RWPE2 (cell line): Measurements from ENCODE around the gene SLAIN2.
A peak's percentile ranks its signal among the peaks of the same experiment; 100 is the strongest.

Source experiments
- ATAC-seq: fragments of 200-7000 bp; cut with Tn5 transposase; 3 replicates; pipeline ENCODE4 v1.9.1; 2021; ENCODE audit warnings: low read depth
- DNase-seq: peaks from one replicate; pipeline ENCODE4 v3.0.0-alpha.2; 2020; ENCODE audit warnings: low spot score
- H3K27ac ChIP-seq: fragments of 450-650 bp; 2 replicates; pipeline ENCODE4 v1.5.1; 2017; ENCODE audit warnings: mild to moderate bottlenecking; ENCODE audit not compliant: poor library complexity, severe bottlenecking
- H3K27me3 ChIP-seq: fragments of 250-450 bp; sonication (Bioruptor Pico); 2 replicates; pipeline ENCODE4 v1.5.1; 2021; ENCODE audit warnings: mild to moderate bottlenecking, moderate library complexity; ENCODE audit not compliant: insufficient read depth, poor library complexity, severe bottlenecking
- H3K36me3 ChIP-seq: fragments of 250-450 bp; sonication (Bioruptor Pico); 2 replicates; pipeline ENCODE4 v1.5.1; 2020; ENCODE audit warnings: low read depth, mild to moderate bottlenecking, moderate library complexity
- H3K4me1 ChIP-seq: fragments of 250-450 bp; sonication (Bioruptor Pico); 2 replicates; pipeline ENCODE4 v1.5.1; 2021; ENCODE audit warnings: mild to moderate bottlenecking, moderate library complexity; ENCODE audit not compliant: insufficient read depth, poor library complexity, severe bottlenecking
- H3K4me3 ChIP-seq: fragments of 250-450 bp; sonication (Bioruptor Pico); 2 replicates; pipeline ENCODE4 v1.5.1; 2021; ENCODE audit warnings: mild to moderate bottlenecking, moderate library complexity; ENCODE audit not compliant: severe bottlenecking
- H3K9me3 ChIP-seq: fragments of 250-450 bp; sonication (Bioruptor Pico); 2 replicates; pipeline ENCODE4 v1.5.1; 2021; ENCODE audit warnings: mild to moderate bottlenecking, moderate library complexity; ENCODE audit not compliant: severe bottlenecking
- CTCF ChIP-seq: fragments of 450-650 bp; IDR thresholded peaks from one replicate; pipeline ENCODE4 v1.5.1; 2017; ENCODE audit warnings: mild to moderate bottlenecking, moderate library complexity; ENCODE audit not compliant: poor library complexity, severe bottlenecking

Gene SLAIN2

DNA sequence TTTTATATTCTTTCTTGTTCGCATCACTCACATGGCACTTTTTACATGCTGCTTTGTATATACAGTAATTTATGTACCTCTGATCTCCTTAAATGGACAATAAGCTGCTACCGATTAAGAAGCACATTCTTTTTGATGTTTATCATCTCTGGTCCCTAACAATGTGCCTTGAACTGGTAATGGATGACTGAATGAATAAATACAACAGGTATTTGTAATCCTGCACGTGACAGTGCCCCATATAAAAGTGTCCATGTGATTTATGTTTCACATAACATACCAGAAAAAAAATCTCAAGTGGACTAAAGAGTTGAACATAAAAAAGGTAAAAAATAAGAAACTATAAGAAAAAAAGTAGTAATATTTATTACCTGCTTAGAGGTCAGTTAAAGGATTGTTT, 7.7 kb upstream of the SLAIN2 start:
- no peaks in the 10 kb centered on the region for H3K9me3 ChIP-seq
- H3K4me1 ChIP-seq = peaks cover 67% of the 10 kb centered on the region
- TF ChIP-seq CTCF = no peak
- DNase-seq = no peak
- no peaks in the 10 kb centered on the region for H3K27me3 ChIP-seq
- no peak; the same call in 2 of the 3 replicates for ATAC-seq
- H3K36me3 ChIP-seq = no peaks in the 10 kb centered on the region
- peak overlapping the region; percentile 58 for H3K27ac ChIP-seq
- no peak overlapping the region for H3K4me3 ChIP-seq

DNA sequence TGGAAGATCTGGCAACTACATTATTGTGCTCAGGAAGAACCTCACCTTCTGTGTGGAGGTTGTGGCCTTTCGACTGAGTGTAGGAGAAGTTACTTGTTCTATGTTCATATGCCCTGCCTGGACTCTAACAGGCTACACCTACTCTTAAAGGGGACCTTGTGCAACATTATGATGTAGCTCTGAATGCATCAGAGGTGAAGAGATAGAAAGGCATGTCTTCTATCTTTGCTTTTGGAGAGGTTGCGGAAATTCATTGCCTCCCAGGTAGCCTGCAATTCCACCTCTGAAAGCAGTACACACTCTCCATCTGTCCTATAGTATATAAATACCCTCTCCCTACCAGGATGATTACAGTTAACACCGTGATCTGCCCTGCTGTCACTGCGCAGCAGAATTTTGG, 7.1 kb upstream of the SLAIN2 start:
- Histone ChIP-seq H3K27ac (peak overlapping the region; percentile 58), H3K27me3 (no peaks in the 10 kb centered on the region), H3K36me3 (no peaks in the 10 kb centered on the region), H3K4me1 (peaks cover 63% of the 10 kb centered on the region), H3K9me3 (no peaks in the 10 kb centered on the region), H3K4me3 (no peak overlapping the region)
- ATAC-seq = no peak
- no peak for TF ChIP-seq CTCF
- no peak for DNase-seq

GRCh38 chr4:48334900-48335384, 6.4 kb upstream of the SLAIN2 start:
- no peak overlapping the region for H3K27ac ChIP-seq
- no peaks in the 10 kb centered on the region for H3K9me3 ChIP-seq
- H3K4me3 ChIP-seq = no peak overlapping the region
- DNase-seq = no peak
- peaks cover 63% of the 10 kb centered on the region for H3K4me1 ChIP-seq
- no peaks in the 10 kb centered on the region for H3K36me3 ChIP-seq
- TF ChIP-seq CTCF = no peak
- H3K27me3 ChIP-seq = no peaks in the 10 kb centered on the region
- ATAC-seq = no peak

- no peak for TF ChIP-seq CTCF
- Histone ChIP-seq H3K4me1 (peaks cover 53% of the 10 kb centered on the region), H3K4me3 (no peak overlapping the region), H3K27me3 (no peaks in the 10 kb centered on the region), H3K27ac (no peak overlapping the region), H3K9me3 (no peaks in the 10 kb centered on the region), H3K36me3 (no peaks in the 10 kb centered on the region)
- no peak for DNase-seq
- ATAC-seq = no peak
These were observed 5.0 kb upstream of the SLAIN2 start for GRCh38 chr4:48336146-48336870.

GRCh38 chr4:48337731-48338130, 3.6 kb upstream of the SLAIN2 start:
- Histone ChIP-seq H3K4me3 (no peak overlapping the region), H3K9me3 (no peaks in the 10 kb centered on the region), H3K36me3 (no peaks in the 10 kb centered on the region), H3K27me3 (no peaks in the 10 kb centered on the region), H3K4me1 (peaks cover 39% of the 10 kb centered on the region), H3K27ac (peak overlapping the region; percentile 43)
- no peak for TF ChIP-seq CTCF
- ATAC-seq = peak; percentile 5; the same call in 2 of the 3 replicates
- no peak for DNase-seq
